ENCODE results near the gene DENND5B.

Gene DENND5B

DNA sequence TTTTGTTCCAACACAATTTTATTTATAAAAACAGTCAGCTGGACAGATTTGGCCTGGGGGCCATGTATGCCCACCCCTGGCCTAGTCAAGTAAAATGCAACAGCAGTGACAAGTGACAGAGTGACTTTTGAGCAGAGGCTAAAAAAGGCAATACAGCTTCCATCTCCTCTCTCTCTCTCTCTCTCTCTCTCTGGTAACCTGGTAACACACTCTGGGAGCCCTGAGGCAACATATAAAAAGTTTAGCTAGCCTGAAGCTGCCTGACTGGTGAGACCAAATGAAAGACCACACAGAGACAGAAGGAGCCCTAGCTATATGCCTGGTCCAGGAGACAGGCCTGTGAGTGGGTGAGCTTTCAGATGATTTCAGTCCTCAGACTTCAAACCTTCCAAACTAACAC is 105.4 kb downstream of the DENND5B start:
- TF ChIP-seq SIN3A (IDR thresholded peaks at IDR 0.05; ENCODE audit: borderline replicate concordance, insufficient read depth, low read length) (no peak), TAF1 (IDR thresholded peaks at IDR 0.05; ENCODE audit: borderline replicate concordance, insufficient read depth, low read length) (no peak), POLR2AphosphoS5 (IDR thresholded peaks at IDR 0.05; ENCODE audit: low read depth, low read length) (no peak), FOXP2 (optimal IDR thresholded peaks at IDR 0.05; ENCODE audit: borderline replicate concordance, extremely low read depth, extremely low read length, insufficient read depth) (no peak)
- TF ChIP-seq, protein P1, sequence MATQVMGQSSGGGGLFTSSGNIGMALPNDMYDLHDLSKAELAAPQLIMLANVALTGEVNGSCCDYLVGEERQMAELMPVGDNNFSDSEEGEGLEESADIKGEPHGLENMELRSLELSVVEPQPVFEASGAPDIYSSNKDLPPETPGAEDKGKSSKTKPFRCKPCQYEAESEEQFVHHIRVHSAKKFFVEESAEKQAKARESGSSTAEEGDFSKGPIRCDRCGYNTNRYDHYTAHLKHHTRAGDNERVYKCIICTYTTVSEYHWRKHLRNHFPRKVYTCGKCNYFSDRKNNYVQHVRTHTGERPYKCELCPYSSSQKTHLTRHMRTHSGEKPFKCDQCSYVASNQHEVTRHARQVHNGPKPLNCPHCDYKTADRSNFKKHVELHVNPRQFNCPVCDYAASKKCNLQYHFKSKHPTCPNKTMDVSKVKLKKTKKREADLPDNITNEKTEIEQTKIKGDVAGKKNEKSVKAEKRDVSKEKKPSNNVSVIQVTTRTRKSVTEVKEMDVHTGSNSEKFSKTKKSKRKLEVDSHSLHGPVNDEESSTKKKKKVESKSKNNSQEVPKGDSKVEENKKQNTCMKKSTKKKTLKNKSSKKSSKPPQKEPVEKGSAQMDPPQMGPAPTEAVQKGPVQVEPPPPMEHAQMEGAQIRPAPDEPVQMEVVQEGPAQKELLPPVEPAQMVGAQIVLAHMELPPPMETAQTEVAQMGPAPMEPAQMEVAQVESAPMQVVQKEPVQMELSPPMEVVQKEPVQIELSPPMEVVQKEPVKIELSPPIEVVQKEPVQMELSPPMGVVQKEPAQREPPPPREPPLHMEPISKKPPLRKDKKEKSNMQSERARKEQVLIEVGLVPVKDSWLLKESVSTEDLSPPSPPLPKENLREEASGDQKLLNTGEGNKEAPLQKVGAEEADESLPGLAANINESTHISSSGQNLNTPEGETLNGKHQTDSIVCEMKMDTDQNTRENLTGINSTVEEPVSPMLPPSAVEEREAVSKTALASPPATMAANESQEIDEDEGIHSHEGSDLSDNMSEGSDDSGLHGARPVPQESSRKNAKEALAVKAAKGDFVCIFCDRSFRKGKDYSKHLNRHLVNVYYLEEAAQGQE (IDR thresholded peaks at IDR 0.05; ENCODE audit: insufficient read depth in 1 of 2, low read depth in 2 of 2, low read length in 2 of 2), result no peak

DNA sequence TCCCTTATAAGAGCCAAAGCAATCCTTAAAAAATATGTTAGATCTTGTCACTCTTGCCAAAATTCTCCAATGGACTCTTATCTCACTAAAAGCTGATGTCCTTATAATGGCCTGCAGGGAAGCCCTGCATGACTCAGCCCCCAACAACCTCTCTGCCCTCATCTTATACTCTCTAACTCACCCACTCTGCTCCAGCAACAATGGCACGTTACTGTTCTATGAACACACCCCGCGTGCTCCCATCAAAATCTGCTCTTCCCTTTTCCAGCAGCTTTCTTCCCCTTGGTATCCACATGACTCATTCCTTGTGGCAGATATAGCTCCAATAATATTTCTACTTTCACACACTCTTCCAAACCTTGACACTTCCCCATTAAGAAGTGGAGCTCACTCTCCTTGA is 108.1 kb downstream of the DENND5B start:
- TF ChIP-seq, protein P1 (IDR thresholded peaks at IDR 0.05; ENCODE audit: insufficient read depth in 1 of 2, low read depth in 2 of 2, low read length in 2 of 2), result no peak
- TF ChIP-seq FOXP2 (optimal IDR thresholded peaks at IDR 0.05; ENCODE audit: borderline replicate concordance, extremely low read depth, extremely low read length, insufficient read depth) (no peak), POLR2AphosphoS5 (IDR thresholded peaks at IDR 0.05; ENCODE audit: low read depth, low read length) (no peak), SIN3A (IDR thresholded peaks at IDR 0.05; ENCODE audit: borderline replicate concordance, insufficient read depth, low read length) (no peak), TAF1 (IDR thresholded peaks at IDR 0.05; ENCODE audit: borderline replicate concordance, insufficient read depth, low read length) (no peak)

DNA sequence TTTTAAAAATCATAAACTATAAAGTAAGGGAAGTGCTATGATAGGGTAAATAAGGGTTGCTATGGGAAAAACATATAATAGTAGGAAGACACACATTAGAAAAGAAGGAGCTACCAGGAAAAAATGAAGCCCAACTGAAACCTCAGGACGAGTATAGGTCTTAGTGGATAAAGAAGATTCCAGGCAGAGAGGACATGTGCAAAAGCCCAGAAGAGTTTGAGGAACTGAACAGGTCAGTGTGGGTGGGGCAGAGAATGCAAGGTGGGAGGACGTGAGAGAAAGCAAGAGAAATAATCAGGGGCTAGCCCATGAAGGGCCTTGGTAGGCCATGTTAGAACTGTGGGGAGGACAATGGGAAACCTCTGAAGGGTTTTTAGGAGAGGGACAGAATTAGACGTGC is 109.5 kb downstream of the DENND5B start:
- TF ChIP-seq POLR2AphosphoS5 (IDR thresholded peaks at IDR 0.05; ENCODE audit: low read depth, low read length), result no peak
- TF ChIP-seq FOXP2 (optimal IDR thresholded peaks at IDR 0.05; ENCODE audit: borderline replicate concordance, extremely low read depth, extremely low read length, insufficient read depth), result no peak
- no peak for TF ChIP-seq SIN3A (IDR thresholded peaks at IDR 0.05; ENCODE audit: borderline replicate concordance, insufficient read depth, low read length)
- TF ChIP-seq, protein P1 (IDR thresholded peaks at IDR 0.05; ENCODE audit: insufficient read depth in 1 of 2, low read depth in 2 of 2, low read length in 2 of 2), result no peak
- TF ChIP-seq TAF1 (IDR thresholded peaks at IDR 0.05; ENCODE audit: borderline replicate concordance, insufficient read depth, low read length), result no peak

DNA sequence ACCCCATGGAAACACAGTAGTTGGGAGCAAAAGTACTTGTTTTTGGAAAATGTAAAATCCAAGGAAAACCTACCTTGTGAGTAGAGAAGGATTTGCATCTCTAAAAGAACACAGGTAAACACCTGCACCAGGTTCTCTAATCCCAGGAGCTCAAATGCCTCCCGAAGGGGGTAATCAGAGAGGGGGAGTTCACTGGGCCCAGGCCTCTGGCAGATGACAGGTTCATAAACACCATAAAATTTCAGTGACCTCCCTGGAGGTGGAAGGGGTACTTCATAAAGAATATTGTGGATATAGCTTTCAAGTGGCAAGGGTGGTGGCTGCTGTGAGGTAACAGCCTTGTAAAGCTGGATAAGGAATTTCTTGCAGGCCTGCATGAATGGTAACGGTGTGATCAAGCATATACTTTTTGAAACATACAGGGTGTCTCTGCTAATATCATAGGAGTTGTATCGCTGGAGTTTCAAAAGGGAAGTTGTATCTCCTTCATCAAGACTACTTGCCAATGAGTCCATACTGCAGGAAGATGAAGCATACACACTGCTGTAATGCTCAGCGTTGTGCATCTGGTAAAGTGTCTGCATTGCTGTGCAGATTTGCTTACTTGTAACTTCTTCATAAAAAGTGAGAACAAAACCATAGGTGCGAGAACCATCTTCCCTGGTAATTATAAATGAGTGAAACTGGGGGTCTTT is 111.3 kb downstream of the DENND5B start:
- TF ChIP-seq FOXP2 (optimal IDR thresholded peaks at IDR 0.05; ENCODE audit: borderline replicate concordance, extremely low read depth, extremely low read length, insufficient read depth) (no peak), TAF1 (IDR thresholded peaks at IDR 0.05; ENCODE audit: borderline replicate concordance, insufficient read depth, low read length) (no peak), SIN3A (IDR thresholded peaks at IDR 0.05; ENCODE audit: borderline replicate concordance, insufficient read depth, low read length) (no peak), POLR2AphosphoS5 (IDR thresholded peaks at IDR 0.05; ENCODE audit: low read depth, low read length) (no peak)
- TF ChIP-seq, protein P1 (IDR thresholded peaks at IDR 0.05; ENCODE audit: insufficient read depth in 1 of 2, low read depth in 2 of 2, low read length in 2 of 2), result no peak

Measured in PFSK-1 (cell line).